ENCODE data around the gene NLGN2. TPM values are rescaled to one million over a fixed set of nuclear protein-coding genes. Genes with fewer than 3 reads are reported as not detected.

The NLGN2 gene
- total RNA-seq, 2 experiments from 2014 or later: 0.06 to 1.2 TPM

DNA sequence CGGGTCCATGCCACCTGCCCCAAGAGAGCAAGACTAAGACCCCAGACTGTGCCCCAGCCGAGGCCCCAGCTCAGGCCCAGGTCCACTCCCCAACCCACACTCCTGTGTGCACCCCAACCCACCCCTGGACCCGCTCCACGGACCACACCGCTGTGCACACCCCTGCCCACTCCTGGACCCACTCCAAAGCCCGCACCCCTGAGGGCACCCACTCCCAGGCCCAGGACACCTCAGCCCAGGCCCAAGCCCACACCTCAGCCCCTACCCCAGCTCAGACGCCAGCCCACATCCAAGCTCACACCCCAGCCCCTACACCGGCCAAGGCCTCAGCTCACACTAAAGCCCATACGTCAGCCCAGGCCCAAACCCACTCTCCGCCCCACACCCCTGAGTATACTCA, 22.1 kb downstream of the NLGN2 start:
- Histone ChIP-seq H3K9me3 (ENCODE audit: low read length) (no peaks in the 10 kb centered on the region), H3K4me3 (ENCODE audit: low read depth, low read length, poor library complexity, severe bottlenecking) (no peak overlapping the region), H3K4me2 (ENCODE audit: low read length) (no peak overlapping the region), H3K36me3 (ENCODE audit: insufficient read depth, low read length) (no peaks in the 10 kb centered on the region), H3K9me2 (ENCODE audit: insufficient read depth, low read length) (no peaks in the 10 kb centered on the region), H3K4me1 (ENCODE audit: insufficient read depth, low read length, poor library complexity, severe bottlenecking) (no peaks in the 10 kb centered on the region), H3K79me2 (ENCODE audit: insufficient read depth, low read depth, low read length) (no peaks in the 10 kb centered on the region), H3K27ac (ENCODE audit: low read depth, low read length, poor library complexity, severe bottlenecking) (no peak overlapping the region), H2AFZ (ENCODE audit: low read length) (no peak overlapping the region), H4K20me1 (ENCODE audit: insufficient read depth, low read length) (no peaks in the 10 kb centered on the region)
- DNase-seq (ENCODE audit: low spot score): no peak
- ChIA-PET POLR2A (no interaction called here), CTCF (ENCODE audit: unreplicated experiment) (no interaction called here)
- intact Hi-C loops (cut with micrococcal nuclease; ENCODE audit: unreplicated experiment): no loop called here
- TF ChIP-seq CTCF (conservative IDR thresholded peaks at IDR 0.05; ENCODE audit: low read length) (no peak), EZH2phosphoT487 (IDR thresholded peaks at IDR 0.05; ENCODE audit: borderline replicate concordance, low read depth, low read length) (no peak)
- BruUV-seq (replicated peaks): no TSS peak

DNA sequence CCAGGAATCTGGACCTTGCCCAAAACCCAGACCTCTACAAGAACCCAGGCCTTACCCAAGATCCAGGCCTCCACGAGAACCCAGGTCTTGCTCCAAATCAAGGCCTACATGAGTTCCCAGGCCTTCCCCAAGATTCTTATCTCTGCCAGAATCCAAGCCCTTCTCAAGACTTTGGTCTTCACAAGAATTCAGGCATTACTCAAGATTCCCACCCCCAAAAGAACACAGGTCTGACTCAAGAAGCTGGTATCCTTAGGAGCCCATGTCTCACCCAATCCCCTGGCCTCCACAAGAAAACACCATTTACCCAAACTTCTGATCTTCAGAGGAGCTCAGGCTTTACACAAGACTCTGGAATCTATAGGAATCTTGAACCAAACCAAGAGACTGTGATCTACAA, 23.6 kb downstream of the NLGN2 start:
- no peak for DNase-seq (ENCODE audit: low spot score)
- Histone ChIP-seq H2AFZ (ENCODE audit: low read length) (no peak overlapping the region), H3K36me3 (ENCODE audit: insufficient read depth, low read length) (no peaks in the 10 kb centered on the region), H3K4me3 (ENCODE audit: low read depth, low read length, poor library complexity, severe bottlenecking) (no peak overlapping the region), H3K79me2 (ENCODE audit: insufficient read depth, low read depth, low read length) (peaks cover 2% of the 10 kb centered on the region; the same call in 1 of the 2 replicates), H3K9me3 (ENCODE audit: low read length) (no peaks in the 10 kb centered on the region), H3K4me1 (ENCODE audit: insufficient read depth, low read length, poor library complexity, severe bottlenecking) (peaks cover 2% of the 10 kb centered on the region), H4K20me1 (ENCODE audit: insufficient read depth, low read length) (no peaks in the 10 kb centered on the region), H3K27ac (ENCODE audit: low read depth, low read length, poor library complexity, severe bottlenecking) (no peak overlapping the region), H3K9me2 (ENCODE audit: insufficient read depth, low read length) (no peaks in the 10 kb centered on the region), H3K4me2 (ENCODE audit: low read length) (no peak overlapping the region)
- ChIA-PET POLR2A (interaction anchor here (1.3 kb wide), 1 partner anchor 11 kb away, joined by 3 read pairs; the partner anchor contains the start of gene SPEM1), CTCF (ENCODE audit: unreplicated experiment) (interaction anchor here (0.6 kb wide), 1 partner anchor 774 kb away, joined by 3 read pairs; no protein-coding TSS in a partner anchor)
- intact Hi-C loops (cut with micrococcal nuclease; ENCODE audit: unreplicated experiment): no loop called here
- no TSS peak for BruUV-seq (replicated peaks)
- TF ChIP-seq EZH2phosphoT487 (IDR thresholded peaks at IDR 0.05; ENCODE audit: borderline replicate concordance, low read depth, low read length): no peak
- no peak for TF ChIP-seq CTCF (conservative IDR thresholded peaks at IDR 0.05; ENCODE audit: low read length)

- Histone ChIP-seq H3K79me2 (ENCODE audit: insufficient read depth, low read depth, low read length) (peaks cover 4% of the 10 kb centered on the region; the same call in 1 of the 2 replicates), H3K9me3 (ENCODE audit: low read length) (no peaks in the 10 kb centered on the region), H3K27ac (ENCODE audit: low read depth, low read length, poor library complexity, severe bottlenecking) (no peak overlapping the region), H4K20me1 (ENCODE audit: insufficient read depth, low read length) (no peaks in the 10 kb centered on the region), H3K9me2 (ENCODE audit: insufficient read depth, low read length) (no peaks in the 10 kb centered on the region), H3K4me3 (ENCODE audit: low read depth, low read length, poor library complexity, severe bottlenecking) (no peak overlapping the region), H3K36me3 (ENCODE audit: insufficient read depth, low read length) (no peaks in the 10 kb centered on the region), H3K4me2 (ENCODE audit: low read length) (no peak overlapping the region), H2AFZ (ENCODE audit: low read length) (no peak overlapping the region), H3K4me1 (ENCODE audit: insufficient read depth, low read length, poor library complexity, severe bottlenecking) (peaks cover 9% of the 10 kb centered on the region)
- DNase-seq (ENCODE audit: low spot score): no peak
- intact Hi-C loops (cut with micrococcal nuclease; ENCODE audit: unreplicated experiment): no loop called here
- TF ChIP-seq CTCF (conservative IDR thresholded peaks at IDR 0.05; ENCODE audit: low read length) (no peak), EZH2phosphoT487 (IDR thresholded peaks at IDR 0.05; ENCODE audit: borderline replicate concordance, low read depth, low read length) (no peak)
- CTCF ChIA-PET (ENCODE audit: unreplicated experiment): no interaction called here
- POLR2A ChIA-PET: interaction anchor here (1.5 kb wide), 1 partner anchor 76 kb away, joined by 4 read pairs; no protein-coding TSS in a partner anchor
- no TSS peak for BruUV-seq (replicated peaks)
These were observed 24.7 kb downstream of the NLGN2 start for GRCh38 chr17:7432296-7432695.

Measured in OCI-LY7 (cell line).